Right lobe of liver (tissue), 4 donors: ENCODE data around the gene CAPN13.

Source experiments
- POLR2A ChIP-seq: fragments of 450-650 bp; IDR thresholded peaks from one replicate; pipeline ENCODE4 v1.6.1; 2017; ENCODE audit warnings: antibody characterized with exemption, mild to moderate bottlenecking
- TF ChIP-seq, protein P1 (sequence below), 4 donors: fragments of 200-600 bp in 3 of 4; fragments of 450-650 bp in 1 of 4; IDR thresholded peaks; one replicate each; pipeline versions ENCODE4 v1.5.1 to v1.8.0; 2016 to 2022; ENCODE audit warnings: antibody characterized with exemption in 4 of 4, mild to moderate bottlenecking in 2 of 4
- donor health status: DM: no; HTN: no; CAD: no.
- donor health status: DM: no; HTN: no; CAD: no.
- donor health status: DM: no; HTN: yes; CAD: no.

DNA sequence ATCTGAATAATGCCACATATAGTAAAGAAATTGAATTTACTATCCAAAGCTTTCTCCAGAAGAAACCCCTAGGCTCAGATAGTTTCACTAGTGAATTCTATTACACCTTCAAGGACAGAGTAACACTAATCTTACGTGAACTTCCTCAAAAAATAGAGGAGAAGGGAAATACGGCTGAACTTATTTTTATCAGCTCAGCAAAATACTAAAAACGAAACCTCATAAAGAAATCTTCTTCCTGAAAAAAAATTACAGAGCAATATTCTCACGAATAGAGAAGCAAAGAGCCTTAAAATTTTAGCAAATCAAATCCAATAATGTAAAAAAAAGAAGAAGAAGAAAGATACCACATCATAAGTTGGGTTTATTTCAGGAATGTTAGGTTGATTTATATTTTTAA, 14.7 kb downstream of the CAPN13 start:
- TF ChIP-seq, protein P1, sequence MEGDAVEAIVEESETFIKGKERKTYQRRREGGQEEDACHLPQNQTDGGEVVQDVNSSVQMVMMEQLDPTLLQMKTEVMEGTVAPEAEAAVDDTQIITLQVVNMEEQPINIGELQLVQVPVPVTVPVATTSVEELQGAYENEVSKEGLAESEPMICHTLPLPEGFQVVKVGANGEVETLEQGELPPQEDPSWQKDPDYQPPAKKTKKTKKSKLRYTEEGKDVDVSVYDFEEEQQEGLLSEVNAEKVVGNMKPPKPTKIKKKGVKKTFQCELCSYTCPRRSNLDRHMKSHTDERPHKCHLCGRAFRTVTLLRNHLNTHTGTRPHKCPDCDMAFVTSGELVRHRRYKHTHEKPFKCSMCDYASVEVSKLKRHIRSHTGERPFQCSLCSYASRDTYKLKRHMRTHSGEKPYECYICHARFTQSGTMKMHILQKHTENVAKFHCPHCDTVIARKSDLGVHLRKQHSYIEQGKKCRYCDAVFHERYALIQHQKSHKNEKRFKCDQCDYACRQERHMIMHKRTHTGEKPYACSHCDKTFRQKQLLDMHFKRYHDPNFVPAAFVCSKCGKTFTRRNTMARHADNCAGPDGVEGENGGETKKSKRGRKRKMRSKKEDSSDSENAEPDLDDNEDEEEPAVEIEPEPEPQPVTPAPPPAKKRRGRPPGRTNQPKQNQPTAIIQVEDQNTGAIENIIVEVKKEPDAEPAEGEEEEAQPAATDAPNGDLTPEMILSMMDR (IDR thresholded peaks at IDR 0.05): no peak
- no peak for TF ChIP-seq POLR2A
